ENCODE data around the gene CTNND2. TPM values are rescaled to one million over a fixed set of nuclear protein-coding genes. Genes with fewer than 3 reads are reported as not detected.
"Not testable (repeated sequence)": the region's sequence is repeated elsewhere in the genome, so short reads cannot be mapped to it uniquely, and the experiment has no call there.

The CTNND2 gene
- total RNA-seq, 2 donors from 2014 or later = not detected

DNA sequence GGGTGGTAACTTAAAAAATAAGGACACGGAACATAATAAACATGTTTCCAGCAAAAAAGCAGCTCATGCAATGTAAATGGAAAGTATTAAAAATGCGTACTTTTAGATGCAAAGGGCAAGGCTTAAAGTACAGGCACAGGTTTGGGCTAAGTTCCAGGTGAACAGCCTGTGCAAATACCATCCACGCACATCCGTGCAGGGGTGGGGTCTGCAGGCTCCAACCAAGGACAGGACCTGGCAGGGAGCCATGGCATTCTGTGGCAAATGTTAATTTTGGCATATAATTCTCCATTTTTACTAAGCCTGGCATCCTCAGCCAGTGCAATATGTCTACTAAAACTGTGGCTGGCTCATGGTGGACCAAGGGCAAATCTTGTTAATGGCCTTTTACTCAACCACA, 777.4 kb downstream of the CTNND2 start:
- H3K9me3 Mint-ChIP-seq = no peaks in the 10 kb centered on the region
- H3K36me3 Mint-ChIP-seq = no peaks in the 10 kb centered on the region
- no peak for ATAC-seq
- H3K27ac Mint-ChIP-seq = no peak overlapping the region
- no peak for DNase-seq (ENCODE audit: low spot score in 2 of 2)

GRCh38 chr5:11121885-11122284, 782.4 kb downstream of the CTNND2 start:
- no peak for ATAC-seq
- H3K27ac Mint-ChIP-seq = no peak overlapping the region
- H3K9me3 Mint-ChIP-seq = no peaks in the 10 kb centered on the region

GRCh38 chr5:11110128-11110527, 794.1 kb downstream of the CTNND2 start:
- Mint-ChIP-seq H3K9me3 (no peaks in the 10 kb centered on the region), H3K36me3 (no peaks in the 10 kb centered on the region), H3K27ac (no peak overlapping the region)
- ATAC-seq (no peak), DNase-seq (ENCODE audit: low spot score in 2 of 2) (no peak)

More at GRCh38 chr5:11121885-11122284, 782.4 kb downstream of the CTNND2 start:
- no peak for DNase-seq (ENCODE audit: low spot score in 2 of 2)
- no peaks in the 10 kb centered on the region for H3K36me3 Mint-ChIP-seq

DNA sequence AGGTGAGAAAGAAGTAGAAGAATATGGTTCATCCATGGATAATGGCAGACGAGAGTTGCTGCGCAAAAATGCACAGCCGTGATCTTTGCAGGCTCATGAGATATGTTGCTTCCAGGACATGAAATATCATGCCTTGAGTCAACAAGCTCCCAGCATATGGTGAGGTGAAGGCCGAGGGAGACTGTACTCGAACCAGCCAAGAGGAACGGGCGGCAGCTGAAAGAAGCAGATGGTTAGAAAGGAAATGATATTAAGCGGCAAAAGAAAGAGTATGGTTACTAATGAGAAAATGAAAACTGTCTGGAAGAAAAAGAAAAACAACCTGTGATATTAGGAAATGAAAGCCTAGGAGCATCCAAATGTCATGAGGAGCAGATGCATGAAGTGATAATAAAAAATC, 798.5 kb downstream of the CTNND2 start:
- H3K9me3 Mint-ChIP-seq = no peaks in the 10 kb centered on the region
- H3K36me3 Mint-ChIP-seq = no peaks in the 10 kb centered on the region
- ATAC-seq = no peak
- DNase-seq (ENCODE audit: low spot score in 2 of 2) = no peak
- no peak overlapping the region for H3K27ac Mint-ChIP-seq

DNA sequence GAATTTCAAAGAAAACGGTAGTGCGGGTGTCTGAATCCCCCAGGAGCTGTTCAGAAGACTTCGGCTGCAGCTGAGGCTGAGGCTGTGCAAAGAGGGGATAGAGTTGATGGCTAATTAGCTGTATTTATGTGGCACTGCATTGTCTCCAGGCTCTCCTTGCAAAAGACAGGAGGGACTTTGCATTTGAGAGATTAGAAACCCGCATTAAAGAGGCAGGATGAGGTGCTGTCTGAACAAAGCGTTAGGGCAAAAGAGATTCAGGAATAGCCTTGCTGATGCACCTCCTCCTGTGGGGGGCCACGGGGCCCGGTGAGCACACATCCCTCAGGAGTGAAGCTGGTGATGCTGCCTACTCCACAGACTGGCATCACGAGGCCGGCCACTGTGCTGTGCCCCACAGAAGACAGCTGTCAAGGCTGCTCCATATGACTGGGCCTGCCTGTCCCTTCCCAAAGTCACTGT, 799.6 kb downstream of the CTNND2 start:
- no peak for ATAC-seq

DNA sequence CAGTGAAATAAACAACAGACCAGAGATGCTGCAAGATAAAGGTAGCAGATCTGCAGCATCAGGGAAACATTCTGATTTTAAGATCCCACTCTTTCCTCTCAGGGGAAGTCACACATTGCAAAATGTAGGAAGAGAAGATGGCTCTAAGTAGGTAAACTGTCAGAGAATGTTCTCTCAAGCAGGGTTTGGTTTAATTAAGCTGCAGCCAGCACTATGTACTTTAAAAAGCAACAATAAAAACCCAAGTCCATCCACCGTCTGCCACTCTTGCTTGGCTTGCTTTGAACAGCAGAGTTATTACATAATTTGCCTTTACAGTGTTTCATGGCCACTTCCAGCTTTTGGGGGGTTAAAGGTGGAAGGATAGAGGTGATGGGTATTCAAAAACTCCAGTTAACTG, 800.0 kb downstream of the CTNND2 start:
- Mint-ChIP-seq H3K27ac (no peak overlapping the region), H3K9me3 (no peaks in the 10 kb centered on the region), H3K36me3 (no peaks in the 10 kb centered on the region)
- ATAC-seq = no peak
- no peak for DNase-seq (ENCODE audit: low spot score in 2 of 2)

More for the DNA sequence above, 799.6 kb downstream of the CTNND2 start:
- H3K27ac Mint-ChIP-seq = no peak overlapping the region
- no peaks in the 10 kb centered on the region for H3K9me3 Mint-ChIP-seq
- DNase-seq (ENCODE audit: low spot score in 2 of 2) = no peak
- H3K36me3 Mint-ChIP-seq = no peaks in the 10 kb centered on the region

DNA sequence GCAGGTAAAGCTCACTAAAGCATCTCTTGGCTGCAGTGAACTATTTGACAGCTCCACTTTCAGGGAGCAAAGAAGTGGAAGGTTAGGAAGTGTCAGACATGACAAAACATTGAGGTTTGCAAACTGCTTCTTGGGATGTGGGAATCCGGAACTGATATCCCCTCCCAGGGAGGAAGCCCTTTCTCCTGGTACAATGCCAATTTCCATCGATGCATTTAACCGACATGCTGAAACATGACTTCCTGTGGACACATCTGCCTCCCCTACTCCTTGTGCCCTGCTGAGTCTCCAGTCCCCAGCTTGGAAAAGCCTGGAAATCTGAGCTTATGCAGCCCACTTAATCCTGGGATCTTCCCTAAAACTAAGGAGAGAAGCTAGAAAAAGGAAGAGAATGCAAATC, 820.1 kb downstream of the CTNND2 start:
- Mint-ChIP-seq H3K36me3 (no peaks in the 10 kb centered on the region), H3K9me3 (peaks cover 0 to 3% of the 10 kb centered on the region in 2 donors), H3K27ac (no peak overlapping the region)
- no peak for DNase-seq (ENCODE audit: low spot score in 2 of 2)
- ATAC-seq = no peak

- Mint-ChIP-seq H3K36me3 (no peaks in the 10 kb centered on the region), H3K27ac (no peak overlapping the region), H3K9me3 (peaks cover 0 to 3% of the 10 kb centered on the region in 2 donors)
- no peak for ATAC-seq
- no peak for DNase-seq (ENCODE audit: low spot score in 2 of 2)
Measured at GRCh38 chr5:11082404-11082945, 821.8 kb downstream of the CTNND2 start.

GRCh38 chr5:11076945-11077613, 827.2 kb downstream of the CTNND2 start:
- H3K27ac Mint-ChIP-seq = no peak overlapping the region
- H3K9me3 Mint-ChIP-seq = no peaks in the 10 kb centered on the region
- ATAC-seq (no peak), DNase-seq (ENCODE audit: low spot score in 2 of 2) (no peak)
- H3K36me3 Mint-ChIP-seq = no peaks in the 10 kb centered on the region

- H3K9me3 Mint-ChIP-seq = peaks cover 0 to 6% of the 10 kb centered on the region in 2 donors
- no peak for ATAC-seq
- no peak overlapping the region for H3K27ac Mint-ChIP-seq
- no peaks in the 10 kb centered on the region for H3K36me3 Mint-ChIP-seq
- no peak for DNase-seq (ENCODE audit: low spot score in 2 of 2)
Measured at GRCh38 chr5:11075035-11075805, 829.0 kb downstream of the CTNND2 start.

- Mint-ChIP-seq H3K27ac (no peak overlapping the region), H3K9me3 (peaks cover 8 to 14% of the 10 kb centered on the region in 2 donors), H3K36me3 (peaks cover 0 to 13% of the 10 kb centered on the region in 2 donors)
- ATAC-seq = no peak
- no peak for DNase-seq (ENCODE audit: low spot score in 2 of 2)
Measured at GRCh38 chr5:11072568-11072967, 831.7 kb downstream of the CTNND2 start.

GRCh38 chr5:11072076-11072475, 832.2 kb downstream of the CTNND2 start:
- H3K9me3 Mint-ChIP-seq = peaks cover 8 to 14% of the 10 kb centered on the region in 2 donors
- peaks cover 0 to 13% of the 10 kb centered on the region in 2 donors for H3K36me3 Mint-ChIP-seq
- no peak for ATAC-seq
- DNase-seq (ENCODE audit: low spot score in 2 of 2) = no peak
- no peak overlapping the region for H3K27ac Mint-ChIP-seq

GRCh38 chr5:11069041-11069440, 835.2 kb downstream of the CTNND2 start:
- no peak overlapping the region for H3K27ac Mint-ChIP-seq
- peaks cover 8 to 14% of the 10 kb centered on the region in 2 donors for H3K9me3 Mint-ChIP-seq

GRCh38 chr5:11065723-11066122, 838.5 kb downstream of the CTNND2 start:
- ATAC-seq; DNase-seq (ENCODE audit: low spot score in 2 of 2); H3K27ac Mint-ChIP-seq: not testable (repeated sequence)
- Mint-ChIP-seq H3K36me3 (peaks cover 0 to 13% of the 10 kb centered on the region in 2 donors), H3K9me3 (peaks cover 8 to 13% of the 10 kb centered on the region in 2 donors)

More at GRCh38 chr5:11069041-11069440, 835.2 kb downstream of the CTNND2 start:
- DNase-seq (ENCODE audit: low spot score in 2 of 2) (no peak), ATAC-seq (no peak)
- H3K36me3 Mint-ChIP-seq = peaks cover 0 to 13% of the 10 kb centered on the region in 2 donors

DNA sequence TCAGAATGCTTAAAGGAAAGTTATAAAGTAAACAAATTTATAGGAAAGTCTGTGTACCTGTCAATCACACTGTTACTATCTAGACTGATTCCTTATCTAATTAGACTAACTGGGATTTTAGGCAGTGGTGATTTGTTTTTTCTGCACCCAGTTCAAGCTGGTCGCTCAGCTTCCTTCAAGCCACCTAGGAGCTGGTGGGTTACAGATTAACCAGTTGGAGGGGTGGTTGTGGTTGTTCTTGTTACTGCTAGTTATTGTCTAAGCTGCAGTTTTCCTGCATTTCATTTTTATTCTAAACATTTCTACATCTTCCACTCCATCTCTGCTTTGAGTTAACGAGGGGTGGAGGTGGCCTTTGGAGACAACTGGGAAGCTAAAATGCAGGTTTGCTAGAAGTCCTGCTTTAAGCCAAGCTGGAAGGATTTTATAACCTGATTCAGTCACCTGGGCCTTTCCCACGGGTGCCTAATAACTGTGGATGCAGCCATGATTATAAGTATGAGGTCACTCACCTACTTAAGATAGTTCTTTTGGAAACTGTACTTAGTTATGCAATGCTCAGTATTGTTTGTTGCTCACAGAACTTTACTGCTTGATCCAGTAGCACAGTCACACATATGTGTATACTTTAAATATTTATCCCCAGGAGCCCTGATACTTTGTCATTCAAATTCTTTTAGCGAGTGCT, 839.3 kb downstream of the CTNND2 start:
- DNase-seq (ENCODE audit: low spot score in 2 of 2) (no peak), ATAC-seq (no peak)
- H3K36me3 Mint-ChIP-seq = peaks cover 0 to 13% of the 10 kb centered on the region in 2 donors
- H3K9me3 Mint-ChIP-seq = peaks cover 8 to 9% of the 10 kb centered on the region in 2 donors
- no peak overlapping the region for H3K27ac Mint-ChIP-seq

- H3K27ac Mint-ChIP-seq = no peak overlapping the region
- DNase-seq (ENCODE audit: low spot score in 2 of 2) (no peak), ATAC-seq (no peak)
- H3K36me3 Mint-ChIP-seq = peaks cover 0 to 5% of the 10 kb centered on the region in 2 donors
- peaks cover 0 to 5% of the 10 kb centered on the region in 2 donors for H3K9me3 Mint-ChIP-seq
Measured at GRCh38 chr5:11062397-11062796, 841.8 kb downstream of the CTNND2 start.

DNA sequence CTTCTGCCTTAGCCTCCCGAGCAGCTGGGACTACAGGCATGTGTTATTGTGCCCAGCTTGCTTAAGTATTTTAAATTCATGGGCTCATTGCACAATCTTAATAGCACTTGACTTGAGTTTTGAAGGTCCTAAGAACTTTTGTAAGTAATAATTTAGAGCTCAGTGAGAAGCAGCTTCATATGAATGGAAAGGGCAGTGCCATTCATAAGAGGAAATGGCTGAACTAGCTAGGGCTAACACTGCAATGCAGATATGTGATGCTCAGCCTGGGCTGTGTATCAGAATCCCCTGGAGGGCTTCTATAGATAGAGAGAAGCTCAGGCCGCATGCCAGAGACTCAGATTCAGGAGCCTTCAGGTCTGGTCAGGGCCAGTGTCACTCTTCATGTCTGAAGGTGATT, 847.7 kb downstream of the CTNND2 start:
- DNase-seq (ENCODE audit: low spot score in 2 of 2) (no peak), ATAC-seq (no peak)
- H3K36me3 Mint-ChIP-seq = peaks cover 0 to 5% of the 10 kb centered on the region in 2 donors
- peaks cover 0 to 7% of the 10 kb centered on the region in 2 donors for H3K9me3 Mint-ChIP-seq
- no peak overlapping the region for H3K27ac Mint-ChIP-seq
